NCI-H526 treated with DMSO at 0.1 percent for 48 hours (cell line): ENCODE data around the gene DIPK1A.

ENCODE experiments used
- DNase-seq: peaks from one replicate; lab custom pipeline; 2025; lab: John Stamatoyannopoulos, UW

DIPK1A gene

DNA sequence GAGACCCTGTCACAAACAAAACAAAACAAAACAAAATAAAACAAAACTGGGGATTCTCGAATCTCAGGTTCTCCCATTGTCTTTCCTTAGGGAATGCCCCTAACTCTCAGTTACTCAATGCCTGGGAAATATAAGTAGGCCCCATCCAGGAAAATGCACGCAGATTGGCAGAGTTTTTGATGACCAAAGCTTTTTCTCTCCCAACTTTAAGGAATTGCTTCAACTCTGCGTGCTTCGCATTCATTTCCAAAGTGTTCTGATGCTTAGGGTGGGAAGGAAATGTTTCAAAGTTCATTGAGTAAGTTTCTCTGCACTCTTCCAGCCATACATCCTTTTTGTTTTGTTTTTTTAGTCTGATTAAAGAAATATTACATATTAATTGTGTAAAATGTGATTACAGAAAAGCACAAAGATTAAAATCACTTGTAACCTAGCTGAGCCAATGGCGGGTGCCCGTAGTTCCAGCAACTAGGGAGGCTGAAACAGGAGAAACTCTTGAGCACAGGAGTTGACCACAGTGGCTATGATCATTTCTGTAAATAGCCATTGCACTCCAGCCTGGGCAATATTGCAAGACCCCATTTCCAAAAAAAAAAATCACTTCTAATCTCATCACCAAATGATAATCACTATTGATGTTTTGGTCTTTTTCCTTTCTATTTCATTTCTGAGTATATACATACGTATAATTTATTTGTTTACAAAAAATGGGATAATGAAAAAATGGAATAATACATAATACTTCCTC, 157.9 kb downstream of the DIPK1A start:
- DNase-seq = no peak

DNA sequence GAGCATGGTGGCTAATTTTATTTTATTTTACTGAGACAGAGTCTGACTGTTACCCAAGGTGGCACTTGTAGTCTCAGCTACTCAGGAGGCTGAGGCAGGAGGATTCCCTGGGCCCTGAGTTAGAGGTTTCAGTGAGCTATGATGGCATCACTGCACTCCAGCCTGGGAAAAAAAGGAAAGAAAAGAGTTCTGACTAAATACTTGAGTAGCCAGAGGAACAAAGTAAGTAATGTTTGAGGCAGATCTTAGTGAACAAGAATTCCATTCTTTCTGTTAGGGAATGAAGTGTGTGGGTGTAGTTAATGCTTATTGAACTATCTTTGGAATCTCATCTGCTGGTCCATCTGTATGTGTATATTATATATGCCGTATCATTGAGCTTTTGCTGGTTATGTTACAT, 163.3 kb downstream of the DIPK1A start:
- no peak for DNase-seq

DNA sequence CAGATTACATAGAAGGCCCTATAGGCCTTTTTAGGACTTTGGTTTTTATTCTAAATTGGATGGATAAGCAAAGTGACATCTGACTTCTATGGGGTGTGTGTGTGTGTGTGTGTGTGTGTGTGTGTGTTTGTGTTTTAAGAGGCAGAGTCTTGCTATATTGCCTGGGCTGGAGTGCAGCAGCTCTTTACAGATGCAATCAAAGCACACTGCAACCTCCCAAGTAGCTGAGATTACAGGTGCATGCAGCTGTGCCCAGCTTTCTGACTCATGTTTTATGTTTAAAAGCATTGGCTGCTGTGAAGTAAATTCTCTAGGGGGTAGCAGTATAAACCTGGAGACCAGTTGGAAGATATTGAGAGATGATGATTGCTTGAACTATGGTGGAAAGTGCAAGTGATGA, 164.0 kb downstream of the DIPK1A start:
- DNase-seq = no peak

DNA sequence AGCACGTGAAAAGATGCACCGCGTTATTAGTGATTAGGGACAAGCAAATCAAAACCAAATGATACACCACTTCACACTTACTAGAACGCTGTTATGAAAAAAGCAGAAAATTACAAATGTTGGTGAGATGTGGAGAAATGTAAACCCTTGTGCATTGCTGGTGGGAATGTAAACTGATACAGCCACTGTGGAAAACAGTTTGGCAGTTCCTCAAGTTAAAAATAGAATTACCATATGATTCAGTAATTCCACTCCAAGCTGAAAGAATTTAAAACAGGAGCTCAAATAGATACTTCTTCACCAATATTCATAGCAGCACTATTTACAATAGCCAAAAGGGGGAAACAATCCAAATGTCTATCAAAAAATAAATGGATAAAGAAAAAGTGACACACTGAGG, 166.1 kb downstream of the DIPK1A start:
- DNase-seq = no peak

DNA sequence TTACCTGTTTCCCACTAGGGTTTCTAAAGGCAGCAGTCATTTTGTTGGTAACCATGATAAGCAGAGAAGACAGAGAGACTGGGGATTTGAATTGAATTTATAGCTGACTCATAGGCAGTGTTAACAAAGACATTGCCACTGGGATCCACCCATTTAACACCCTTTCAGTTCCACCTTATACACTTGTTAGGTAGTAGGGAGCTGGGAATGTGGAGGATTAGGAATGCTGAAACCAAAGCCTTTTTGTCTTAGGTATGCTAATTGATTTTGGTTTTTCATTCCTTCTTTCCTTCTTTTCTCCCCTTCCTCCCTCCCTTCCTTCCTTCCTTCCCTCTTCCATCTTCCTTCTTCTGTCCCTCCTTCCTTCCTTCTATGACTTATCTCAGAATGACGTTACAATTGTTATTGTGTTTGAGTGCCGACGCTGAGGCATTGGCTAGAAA, 168.9 kb downstream of the DIPK1A start:
- no peak for DNase-seq
